Bone marrow (tissue), 2 donors: ENCODE measurements around the gene MGMT.

Experiments used
- DNase-seq, 2 donors: peaks; one replicate each; lab custom pipeline; 2025; lab: John Stamatoyannopoulos, UW

The MGMT gene

DNA sequence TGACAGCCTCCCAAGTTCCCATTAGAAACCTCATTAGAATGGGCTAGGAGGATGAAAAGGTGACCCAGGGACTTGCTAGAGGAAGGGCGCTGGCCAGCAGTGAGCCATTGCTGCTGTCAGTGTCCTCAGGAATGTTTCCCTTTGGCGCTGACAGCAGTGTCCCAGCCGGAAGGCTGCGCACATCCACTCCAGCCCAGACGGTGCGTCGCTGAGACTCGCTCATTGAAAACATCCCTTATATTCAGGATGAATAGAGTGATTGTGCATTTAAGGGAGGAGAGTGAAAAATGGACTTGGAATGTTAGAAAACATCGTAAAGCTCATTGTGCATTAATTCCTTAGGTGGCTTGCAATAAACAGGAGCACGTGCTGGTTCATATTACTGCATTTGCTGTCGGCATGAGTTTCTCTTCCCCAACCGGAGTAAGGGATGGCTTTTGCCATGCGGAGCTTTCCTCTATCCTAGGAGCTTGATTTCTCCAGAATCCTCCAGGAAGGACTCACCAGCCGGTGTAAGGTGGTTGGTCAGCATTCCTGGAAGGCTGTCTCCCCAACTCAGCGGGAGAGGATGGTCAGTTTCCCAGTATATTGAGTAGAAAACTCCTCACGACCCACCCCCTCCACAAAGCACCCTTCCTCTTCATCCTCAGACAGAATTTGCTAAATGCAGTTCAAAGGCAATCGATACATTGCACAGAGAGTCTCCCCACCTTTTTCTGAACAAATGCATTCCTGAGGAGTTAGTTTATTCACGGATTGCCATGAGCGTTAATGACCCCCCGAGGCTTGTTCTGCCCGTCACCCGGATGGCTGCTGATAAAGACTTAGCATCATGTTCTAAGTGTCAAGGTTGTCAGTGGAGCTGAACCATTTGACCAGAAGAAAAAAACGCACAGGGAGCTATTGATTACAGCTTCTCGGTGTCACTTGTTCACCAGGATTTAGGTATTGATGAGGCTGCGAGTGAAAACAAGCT, 295.2 kb downstream of the MGMT start:
- DNase-seq, result no peak

DNA sequence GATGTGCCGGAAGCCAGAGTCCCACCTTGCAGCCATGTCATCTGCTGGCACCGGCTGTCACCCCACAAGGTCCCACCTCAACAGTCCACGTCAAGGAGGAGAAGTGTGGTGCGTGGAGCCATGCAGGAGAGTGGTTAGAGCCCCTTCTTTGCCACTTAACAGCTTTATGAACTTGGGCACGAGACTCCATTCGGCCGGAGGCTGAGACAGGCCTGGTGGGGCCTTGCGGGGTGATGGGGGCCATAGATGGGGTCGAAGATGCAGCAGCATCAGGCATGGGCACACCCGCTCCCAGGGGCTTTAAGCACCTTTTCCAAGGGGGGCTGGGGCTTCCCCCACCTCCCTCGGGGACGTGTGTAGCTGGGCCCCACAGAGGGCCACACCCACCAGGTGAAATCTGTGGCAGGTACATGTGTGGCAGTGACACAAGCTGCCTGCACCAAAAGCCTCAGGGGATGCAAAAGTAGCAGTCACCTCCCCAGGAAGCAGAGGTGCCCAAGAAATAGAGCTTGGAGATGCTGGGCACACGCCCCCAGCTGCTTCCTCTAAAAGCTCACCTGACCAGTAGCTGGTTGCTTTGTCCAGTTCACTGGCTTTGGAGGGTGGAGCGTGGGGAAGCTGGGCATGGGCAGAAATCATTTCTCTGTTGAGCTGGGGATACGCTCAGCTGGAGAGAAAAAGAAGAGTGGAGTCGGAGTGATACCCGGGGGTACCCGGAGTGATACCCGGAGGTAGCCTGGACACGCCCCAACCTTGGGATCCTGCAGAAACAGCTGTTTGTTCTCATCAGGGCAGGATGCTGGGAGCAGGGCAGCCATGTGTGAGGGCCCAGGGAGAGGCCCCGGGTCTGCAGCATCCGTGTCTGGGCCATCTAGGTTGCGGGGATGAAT, 297.2 kb downstream of the MGMT start:
- no peak for DNase-seq

DNA sequence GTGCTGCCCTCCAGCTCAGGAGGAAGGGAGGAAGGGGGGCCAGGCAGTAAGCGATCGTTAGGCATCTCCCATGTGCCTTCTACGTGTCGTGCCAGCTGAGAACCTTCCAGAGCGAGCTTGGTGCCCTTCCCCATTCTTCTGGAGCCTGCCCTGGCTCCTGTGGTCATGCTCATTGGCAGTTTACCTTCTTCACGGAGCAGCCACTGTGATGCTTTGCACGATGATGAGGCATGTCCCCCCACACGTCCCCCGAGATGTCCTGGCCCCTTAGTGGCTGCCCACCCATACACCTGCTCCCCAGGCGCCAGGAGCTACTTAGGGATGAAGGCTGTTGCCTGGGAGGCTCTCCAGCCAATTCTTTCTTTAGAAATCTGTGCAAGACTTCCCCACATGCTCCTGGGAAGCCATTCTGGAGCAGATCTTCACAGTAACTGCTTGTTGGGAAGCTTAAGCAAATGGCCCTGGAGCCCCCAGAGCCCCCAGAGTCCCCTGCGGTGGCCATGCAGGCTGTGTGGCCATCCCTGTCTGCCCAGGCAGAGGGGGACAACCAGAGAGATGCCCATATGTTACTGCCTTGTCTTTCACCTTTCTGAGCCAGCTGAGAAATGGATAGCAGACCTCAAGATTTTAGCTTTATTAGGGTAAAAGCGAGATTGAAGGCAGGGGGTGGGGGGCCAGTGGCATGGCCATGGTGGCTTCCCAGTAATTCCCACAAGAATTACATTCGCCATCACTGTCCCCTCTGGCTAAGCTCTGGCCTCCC, 298.0 kb downstream of the MGMT start:
- no peak for DNase-seq

DNA sequence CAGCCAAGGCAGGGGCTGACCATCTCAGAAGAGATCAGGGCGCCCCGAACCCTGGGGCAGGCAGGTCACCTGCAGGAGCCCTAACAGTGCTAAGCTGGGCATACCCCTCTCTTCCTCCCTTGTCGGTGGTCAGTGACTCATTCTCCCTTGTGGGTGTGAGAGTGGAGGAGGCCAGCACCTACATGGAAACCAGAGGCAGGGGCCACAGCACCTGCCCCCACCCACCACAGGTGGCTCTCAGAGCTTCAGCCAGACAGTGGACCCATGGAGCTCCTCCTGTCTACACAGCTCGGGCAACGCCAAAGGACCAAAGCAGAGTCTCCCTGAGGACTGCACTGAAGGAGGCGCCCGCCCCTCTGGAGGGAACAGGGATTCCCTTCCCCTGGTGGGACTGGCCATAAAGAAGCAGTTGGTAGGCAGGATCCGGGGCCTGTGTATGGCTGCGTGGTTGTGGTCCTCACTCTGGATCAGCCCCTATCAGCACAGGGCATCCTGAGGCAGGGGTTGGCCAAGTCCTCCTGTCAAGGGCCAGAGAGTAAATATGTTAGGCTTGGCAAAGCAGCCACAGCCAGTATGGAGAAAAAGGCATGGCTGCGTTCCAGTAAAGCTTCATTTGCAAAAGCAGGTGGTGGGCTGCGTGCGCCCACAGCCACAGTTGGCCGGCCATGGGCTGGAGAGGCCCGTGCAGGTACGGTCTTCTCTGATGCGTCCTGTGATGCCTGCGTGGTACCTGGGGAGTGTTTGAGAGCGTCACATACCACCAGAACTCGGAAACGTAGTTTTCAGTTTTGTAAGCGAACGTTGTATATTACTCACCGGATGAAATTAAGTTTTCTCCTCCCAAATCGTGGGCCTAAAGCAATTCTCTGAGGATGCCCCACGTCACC, 298.9 kb downstream of the MGMT start:
- no peak for DNase-seq

DNA sequence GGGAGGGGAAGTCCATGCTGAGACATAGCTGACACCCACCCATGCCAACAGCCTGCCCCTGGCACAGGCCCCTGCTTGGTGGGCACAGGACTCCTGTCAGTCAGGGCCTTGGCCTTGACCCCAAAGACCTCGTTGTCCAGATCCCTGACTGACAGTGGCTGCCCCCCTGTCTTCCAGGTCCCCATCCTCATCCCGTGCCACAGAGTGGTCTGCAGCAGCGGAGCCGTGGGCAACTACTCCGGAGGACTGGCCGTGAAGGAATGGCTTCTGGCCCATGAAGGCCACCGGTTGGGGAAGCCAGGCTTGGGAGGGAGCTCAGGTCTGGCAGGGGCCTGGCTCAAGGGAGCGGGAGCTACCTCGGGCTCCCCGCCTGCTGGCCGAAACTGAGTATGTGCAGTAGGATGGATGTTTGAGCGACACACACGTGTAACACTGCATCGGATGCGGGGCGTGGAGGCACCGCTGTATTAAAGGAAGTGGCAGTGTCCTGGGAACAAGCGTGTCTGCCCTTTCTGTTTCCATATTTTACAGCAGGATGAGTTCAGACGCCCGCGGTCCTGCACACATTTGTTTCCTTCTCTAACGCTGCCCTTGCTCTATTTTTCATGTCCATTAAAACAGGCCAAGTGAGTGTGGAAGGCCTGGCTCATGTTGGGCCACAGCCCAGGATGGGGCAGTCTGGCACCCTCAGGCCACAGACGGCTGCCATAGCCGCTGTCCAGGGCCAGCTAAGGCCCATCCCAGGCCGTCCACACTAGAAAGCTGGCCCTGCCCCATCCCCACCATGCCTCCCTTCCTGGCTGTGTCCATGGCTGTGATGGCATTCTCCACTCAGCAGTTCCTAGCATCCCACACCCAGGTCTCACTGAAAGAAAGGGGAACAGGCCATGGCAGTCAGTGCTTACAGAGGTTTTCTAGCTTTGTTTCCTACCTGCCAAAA, 299.8 kb downstream of the MGMT start:
- DNase-seq, result no peak

DNA sequence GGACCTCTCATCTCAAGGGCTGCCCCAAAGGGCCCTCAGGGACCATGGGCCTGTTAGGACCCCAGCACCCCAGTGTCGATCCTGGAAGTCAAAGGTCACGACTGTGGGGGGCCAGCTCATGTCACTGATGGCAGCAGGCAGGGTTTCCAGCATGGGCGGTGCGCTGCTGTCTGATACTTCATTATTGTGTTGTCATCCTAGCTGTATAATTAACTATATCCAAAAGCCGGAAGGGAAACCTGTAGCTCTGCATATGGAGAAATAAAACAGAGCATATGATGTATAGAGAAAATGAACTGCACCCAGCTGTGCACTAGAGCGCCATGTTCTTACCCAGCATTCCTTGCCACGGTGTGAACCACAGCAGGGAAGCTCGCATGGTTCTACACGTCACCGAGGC, 300.7 kb downstream of the MGMT start:
- no peak for DNase-seq

DNA sequence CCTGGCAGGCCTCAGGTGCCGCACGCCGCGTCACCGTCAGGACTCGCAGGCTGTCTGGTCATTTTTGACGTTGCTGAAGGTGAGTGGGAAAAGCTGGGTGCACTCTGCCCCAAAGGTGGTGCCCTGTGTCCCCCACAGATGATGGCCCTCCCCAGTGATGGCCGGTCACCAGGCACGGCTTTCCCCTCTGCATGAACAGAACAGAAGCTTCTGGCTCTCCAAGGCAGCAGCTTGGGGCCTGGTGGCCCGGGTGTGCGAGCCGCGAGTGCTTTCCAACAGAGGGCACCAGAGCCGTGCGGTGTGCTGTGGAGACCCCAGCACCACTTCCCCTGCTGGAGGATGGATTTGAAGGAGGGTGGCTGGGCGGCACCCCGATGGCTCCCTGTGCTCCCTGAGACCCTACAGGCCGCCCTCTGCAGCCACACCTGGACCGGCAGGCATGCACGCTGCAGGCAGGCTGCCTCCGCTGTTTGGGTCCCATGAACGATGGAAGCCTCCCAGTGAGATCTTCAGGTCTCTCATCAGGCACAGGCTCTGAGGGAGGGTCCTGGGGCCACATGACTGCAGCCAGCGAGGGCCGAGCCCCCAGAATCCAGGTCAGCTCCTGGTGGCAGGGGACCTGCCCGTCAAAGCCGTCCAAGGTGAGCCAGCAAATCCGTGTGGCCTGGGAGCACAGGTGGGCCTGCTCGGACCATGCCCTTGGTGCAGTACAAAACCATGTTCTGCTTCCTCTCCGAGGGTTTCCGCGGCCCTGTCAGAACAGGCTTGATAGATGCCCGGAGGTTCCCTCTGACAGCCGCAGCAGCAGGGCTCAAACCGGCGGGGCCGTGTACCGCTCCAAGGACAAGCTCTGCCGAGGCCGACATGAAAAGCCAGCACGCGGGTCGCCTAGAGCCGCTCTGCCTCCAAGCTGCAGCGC, 301.7 kb downstream of the MGMT start:
- DNase-seq, result no peak

DNA sequence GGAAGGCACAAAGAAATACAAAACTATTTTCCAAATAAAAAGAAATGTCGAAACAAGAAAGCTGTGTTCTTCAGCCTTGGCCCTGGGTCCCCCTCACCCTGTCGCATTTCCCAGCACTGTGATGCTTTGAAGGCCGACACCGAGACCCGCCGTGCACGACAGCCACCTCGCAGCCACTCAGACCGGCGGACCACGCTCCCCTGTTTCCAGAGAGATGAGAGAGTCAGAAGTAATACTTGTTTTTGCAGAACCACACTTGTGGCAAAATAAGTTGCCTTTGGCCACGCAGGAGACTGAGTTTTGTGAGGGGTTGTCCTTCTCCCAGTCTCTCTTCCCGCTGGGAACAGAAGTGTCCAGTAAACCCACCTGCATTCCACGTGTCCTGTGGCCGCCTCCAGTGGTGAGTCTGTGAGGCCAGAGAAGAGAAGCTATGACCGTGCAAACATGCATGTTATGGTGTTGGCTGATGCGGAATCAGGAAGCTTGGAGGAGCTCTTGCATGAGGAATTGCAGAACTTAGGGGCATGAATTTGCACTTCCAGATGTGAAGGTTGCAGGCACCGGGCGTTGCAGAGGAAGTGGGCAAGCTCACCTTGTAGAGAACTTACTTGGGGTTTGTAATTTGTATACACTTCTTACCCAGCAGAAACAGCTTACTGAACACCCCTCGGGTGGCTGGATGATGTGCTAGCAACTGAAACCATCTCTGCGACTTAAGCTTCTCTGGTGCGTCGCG, 302.5 kb downstream of the MGMT start:
- DNase-seq, result no peak

DNA sequence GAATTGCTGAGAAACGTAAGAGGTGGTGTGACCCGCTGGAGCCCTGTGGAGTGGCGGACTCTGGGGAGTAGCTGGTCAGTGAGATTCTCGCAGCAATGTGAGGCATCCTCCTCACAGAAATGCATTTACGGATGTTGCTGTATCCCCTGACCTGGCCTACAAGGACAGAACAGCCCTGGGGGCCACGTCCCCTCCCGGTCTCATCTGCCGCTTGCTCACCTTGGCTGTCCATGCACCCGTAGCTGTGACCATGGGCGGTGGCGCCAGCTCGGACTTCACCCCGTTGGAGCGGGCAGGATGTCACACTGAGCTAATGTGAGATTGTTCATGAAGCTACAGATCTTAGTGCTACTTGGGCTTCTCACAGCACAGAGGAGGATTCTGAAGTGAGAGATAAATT, 303.2 kb downstream of the MGMT start:
- DNase-seq, result no peak

DNA sequence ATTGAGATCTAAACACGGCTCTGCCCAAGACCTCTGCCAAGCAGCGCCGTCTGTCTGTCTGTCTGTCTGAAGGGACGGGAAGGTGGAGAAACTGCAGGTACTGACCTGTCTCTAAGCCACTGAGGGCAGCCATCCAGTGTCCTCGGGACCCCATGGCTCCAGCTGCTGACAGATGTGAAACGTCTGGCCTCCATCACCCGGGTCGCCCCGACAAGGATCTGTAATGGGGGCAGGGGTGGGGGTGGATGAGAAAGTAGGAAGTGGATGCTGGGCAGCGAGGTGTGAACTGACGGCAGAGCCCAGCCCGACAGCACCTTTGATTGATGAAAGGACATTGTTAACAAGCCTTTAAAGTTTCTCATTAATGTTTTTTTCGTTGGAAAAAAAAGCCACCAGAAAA, 304.0 kb downstream of the MGMT start:
- no peak for DNase-seq

DNA sequence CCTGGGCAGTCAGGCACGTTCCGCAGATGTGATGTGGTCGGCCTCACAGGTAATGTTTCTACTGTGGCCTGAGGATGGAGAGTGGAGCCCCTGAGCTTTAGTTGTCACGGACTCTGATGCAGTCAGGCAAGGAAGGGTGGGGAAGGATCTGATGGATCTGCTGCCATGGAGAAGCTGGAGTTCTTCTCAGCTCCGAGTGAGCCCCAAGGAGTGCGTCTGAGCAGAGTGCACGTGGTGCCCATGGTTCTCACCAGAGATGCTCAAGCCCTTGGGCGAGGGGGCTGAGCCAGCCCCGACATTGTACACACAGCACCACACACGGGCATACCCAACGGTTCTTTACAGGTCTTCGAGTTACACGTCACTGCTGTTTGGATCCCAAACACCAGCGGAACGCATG, 304.5 kb downstream of the MGMT start:
- DNase-seq, result no peak

DNA sequence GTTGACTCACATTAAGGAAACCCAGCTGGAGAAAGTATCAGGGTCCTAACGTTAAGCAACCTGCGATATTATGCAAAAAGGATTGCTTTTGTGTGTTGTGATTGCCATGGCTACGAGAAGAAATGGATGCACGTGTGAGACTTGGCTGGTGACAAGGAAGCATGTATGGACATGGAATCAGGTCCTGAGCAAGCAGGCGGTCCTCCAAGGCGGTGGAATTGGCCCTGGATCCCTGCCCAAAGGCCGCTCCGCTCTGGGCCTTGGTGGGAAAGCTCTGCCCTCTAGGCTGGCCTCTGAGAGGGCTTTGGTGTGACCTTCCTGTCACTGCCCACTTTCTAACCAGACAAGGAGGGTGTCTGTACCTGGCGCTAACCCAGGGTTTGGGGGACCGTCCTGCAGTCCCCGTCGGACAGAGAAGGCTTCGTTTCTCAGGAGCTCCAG, 305.0 kb downstream of the MGMT start:
- DNase-seq, result no peak

DNA sequence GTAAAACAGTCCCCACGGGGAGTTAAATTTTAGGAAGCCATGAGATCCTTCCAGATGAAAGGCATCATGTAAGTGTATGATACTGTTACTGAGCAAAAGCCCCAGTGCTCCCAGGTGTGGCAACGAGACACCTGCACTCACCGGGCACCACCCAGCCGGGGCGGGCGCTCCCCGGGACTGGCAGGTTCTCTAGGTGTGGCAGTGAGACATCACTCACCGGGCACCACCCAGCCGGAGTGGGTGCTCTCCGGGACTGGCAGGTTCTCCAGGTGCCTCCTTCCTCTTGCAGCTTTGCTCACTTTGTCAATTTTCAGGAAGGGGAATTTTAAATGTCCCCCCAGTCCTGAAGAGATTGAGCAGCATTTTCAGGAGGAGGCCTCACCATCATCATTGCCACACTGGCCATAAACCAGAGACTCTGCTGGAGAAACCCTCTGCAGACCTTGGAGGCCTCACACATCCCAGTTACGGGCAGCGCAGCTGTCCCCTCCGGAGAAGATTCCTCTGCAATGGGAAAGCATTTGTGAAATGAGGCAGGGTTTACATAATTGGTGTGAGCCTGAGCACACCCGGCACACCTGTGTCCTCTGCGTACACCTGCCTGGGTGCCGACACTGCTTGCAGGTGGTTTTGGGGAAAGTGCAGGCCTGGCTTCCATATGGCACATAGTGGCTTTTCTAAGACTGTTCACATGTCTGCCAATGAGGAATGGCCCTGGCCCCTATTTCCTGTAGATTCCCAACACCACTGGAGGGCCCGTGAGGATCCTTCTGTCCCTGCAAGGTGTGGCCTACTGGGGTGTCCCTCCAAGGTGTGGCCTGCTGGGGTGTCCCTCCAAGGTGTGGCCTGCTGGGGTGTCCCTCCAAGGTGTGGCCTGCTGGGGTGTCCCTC, 305.7 kb downstream of the MGMT start:
- no peak for DNase-seq

DNA sequence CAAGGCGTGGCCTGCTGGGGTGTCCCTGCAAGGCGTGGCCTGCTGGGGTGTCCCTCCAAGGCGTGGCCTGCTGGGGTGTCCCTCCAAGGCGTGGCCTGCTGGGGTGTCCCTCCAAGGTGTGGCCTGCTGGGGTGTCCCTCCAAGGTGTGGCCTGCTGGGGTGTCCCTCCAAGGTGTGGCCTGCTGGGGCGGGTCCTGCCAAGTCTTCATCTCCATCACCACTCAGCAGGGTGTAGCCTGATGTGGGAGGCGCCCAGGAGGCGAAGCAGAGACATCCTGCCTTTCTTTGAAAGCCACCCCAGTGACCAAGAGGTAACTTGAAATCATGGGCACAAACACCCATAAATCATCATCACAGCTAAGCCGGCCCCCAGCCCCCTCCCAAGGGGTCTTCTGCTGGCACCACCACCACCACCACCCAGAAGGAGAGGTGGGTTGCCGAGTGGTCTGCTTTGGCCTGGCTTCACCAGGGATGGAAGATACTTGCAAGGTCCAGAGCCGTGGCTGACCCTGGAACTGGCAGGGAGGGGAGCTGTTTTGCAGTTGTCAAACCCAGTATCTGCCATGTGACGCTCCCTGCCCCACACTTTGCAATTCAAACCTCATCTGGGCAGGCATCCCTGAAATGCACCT, 306.4 kb downstream of the MGMT start:
- DNase-seq, result no peak

DNA sequence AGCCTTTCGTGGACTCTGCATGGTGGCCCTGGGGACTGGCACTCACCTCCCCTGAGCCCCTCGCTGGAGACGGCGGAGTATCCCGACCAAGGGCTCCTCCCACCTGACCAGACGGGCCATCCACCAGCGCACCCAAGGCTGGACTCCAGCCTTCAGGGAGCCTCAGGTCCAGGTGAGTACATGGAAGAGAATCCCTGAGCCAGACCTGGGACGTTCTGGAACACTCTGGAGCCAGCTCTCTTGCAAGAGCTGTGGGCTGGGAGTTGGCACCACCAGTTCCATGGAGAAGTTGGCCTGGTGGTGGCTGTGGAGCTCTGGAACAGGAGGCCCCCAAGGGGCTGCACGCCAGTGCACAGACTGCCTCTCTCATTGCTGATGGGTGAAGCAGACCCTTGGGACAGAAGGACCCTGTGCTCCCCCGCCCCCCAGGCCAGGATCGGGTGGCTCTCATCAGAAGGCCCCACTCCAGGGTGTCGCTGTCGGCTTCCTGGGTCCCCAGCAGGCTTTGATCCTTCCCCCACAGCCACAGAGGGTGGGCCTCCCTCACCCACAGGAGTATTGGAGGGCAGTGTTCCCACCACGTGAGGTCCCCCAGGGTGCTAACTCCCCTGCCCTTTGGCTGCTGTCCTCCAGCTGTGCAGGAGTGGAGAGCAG, 307.2 kb downstream of the MGMT start:
- no peak for DNase-seq
